Effector memory CD8-positive, alpha-beta T cell (primary cell): ENCODE results near the gene PHF21A.

Source experiments
- ATAC-seq: fragments of 150-1000 bp; cut with Tn5 transposase; replicated peaks from 2 replicates; pipeline ENCODE4 v1.10.0; 2021; ENCODE audit warnings: mild to moderate bottlenecking, moderate library complexity
- DNase-seq, 3 experiments: peaks; one replicate each; pipeline ENCODE4 v3.0.0; 2021
- H3K27ac Mint-ChIP-seq, 2 donors: one replicate each; pipeline ENCODE4 v1.8.0; 2022; ENCODE audit warnings: mild to moderate bottlenecking in 2 of 2, mixed read lengths in 2 of 2, moderate library complexity in 2 of 2
- H3K27me3 Mint-ChIP-seq, 2 donors: one replicate each; pipeline ENCODE4 v1.8.0; 2022; ENCODE audit warnings: mixed read lengths in 2 of 2
- H3K36me3 Mint-ChIP-seq: one replicate; pipeline ENCODE4 v1.8.0; 2022; ENCODE audit warnings: mild to moderate bottlenecking, moderate library complexity, mixed read lengths; ENCODE audit not compliant: insufficient read depth
- H3K4me1 Mint-ChIP-seq, 2 donors: one replicate each; pipeline ENCODE4 v1.8.0; 2022; ENCODE audit warnings: low read depth in 2 of 2, mixed read lengths in 2 of 2
- H3K4me3 Mint-ChIP-seq, 2 donors: one replicate each; pipeline ENCODE4 v1.8.0; 2022; ENCODE audit warnings: mild to moderate bottlenecking in 2 of 2, mixed read lengths in 2 of 2, moderate library complexity in 2 of 2
- H3K9me3 Mint-ChIP-seq, 2 donors: one replicate each; pipeline ENCODE4 v1.8.0; 2022; ENCODE audit warnings: mixed read lengths in 2 of 2

The PHF21A gene

GRCh38 chr11:46057489-46057888 lies 63.8 kb downstream of the PHF21A start:
- Mint-ChIP-seq H3K4me1 (peaks cover 6 to 18% of the 10 kb centered on the region in 2 donors), H3K27me3 (no peaks in the 10 kb centered on the region), H3K9me3 (no peaks in the 10 kb centered on the region), H3K36me3 (no peaks in the 10 kb centered on the region), H3K4me3 (no peak overlapping the region), H3K27ac (no peak overlapping the region)
- DNase-seq (no peak), ATAC-seq (no peak)

GRCh38 chr11:46055371-46055770 lies 65.9 kb downstream of the PHF21A start:
- Mint-ChIP-seq H3K27me3 (no peaks in the 10 kb centered on the region), H3K9me3 (no peaks in the 10 kb centered on the region), H3K4me1 (peaks cover 6 to 20% of the 10 kb centered on the region in 2 donors), H3K27ac (no peak overlapping the region), H3K4me3 (no peak overlapping the region), H3K36me3 (no peaks in the 10 kb centered on the region)
- DNase-seq, result no peak
- no peak for ATAC-seq

GRCh38 chr11:46051102-46051501 lies 70.2 kb downstream of the PHF21A start:
- Mint-ChIP-seq H3K36me3 (peaks cover 11% of the 10 kb centered on the region), H3K27ac (peak overlapping the region in 1 of 2 donors; percentile 45), H3K27me3 (no peaks in the 10 kb centered on the region), H3K4me3 (no peak overlapping the region), H3K4me1 (peaks cover 15 to 28% of the 10 kb centered on the region in 2 donors), H3K9me3 (no peaks in the 10 kb centered on the region)
- ATAC-seq, result no peak
- no peak for DNase-seq

- Mint-ChIP-seq H3K4me1 (peaks cover 16 to 28% of the 10 kb centered on the region in 2 donors), H3K36me3 (peaks cover 11% of the 10 kb centered on the region)
These were observed 70.6 kb downstream of the PHF21A start for GRCh38 chr11:46050662-46051061.

GRCh38 chr11:46050003-46050461 lies 71.2 kb downstream of the PHF21A start:
- Mint-ChIP-seq H3K27ac (no peak overlapping the region), H3K27me3 (no peaks in the 10 kb centered on the region), H3K4me3 (no peak overlapping the region), H3K9me3 (no peaks in the 10 kb centered on the region), H3K36me3 (peaks cover 11% of the 10 kb centered on the region), H3K4me1 (peaks cover 16 to 31% of the 10 kb centered on the region in 2 donors)
- ATAC-seq, result no peak
- no peak for DNase-seq

More at GRCh38 chr11:46050662-46051061, 70.6 kb downstream of the PHF21A start:
- ATAC-seq, result no peak
- DNase-seq, result no peak
- no peak overlapping the region for H3K27ac Mint-ChIP-seq
- H3K4me3 Mint-ChIP-seq, result no peak overlapping the region
- H3K9me3 Mint-ChIP-seq, result no peaks in the 10 kb centered on the region
- no peaks in the 10 kb centered on the region for H3K27me3 Mint-ChIP-seq

GRCh38 chr11:46049325-46049897 lies 71.8 kb downstream of the PHF21A start:
- Mint-ChIP-seq H3K4me1 (peaks cover 16 to 36% of the 10 kb centered on the region in 2 donors), H3K4me3 (no peak overlapping the region), H3K27ac (peak overlapping the region in 1 of 2 donors; percentile 52), H3K27me3 (no peaks in the 10 kb centered on the region), H3K9me3 (no peaks in the 10 kb centered on the region), H3K36me3 (peaks cover 11% of the 10 kb centered on the region)
- ATAC-seq, result no peak
- no peak for DNase-seq

GRCh38 chr11:46048198-46048597 lies 73.1 kb downstream of the PHF21A start:
- Mint-ChIP-seq H3K36me3 (peaks cover 11% of the 10 kb centered on the region), H3K4me1 (peaks cover 16 to 40% of the 10 kb centered on the region in 2 donors), H3K9me3 (no peaks in the 10 kb centered on the region), H3K27ac (no peak overlapping the region), H3K27me3 (no peaks in the 10 kb centered on the region), H3K4me3 (no peak overlapping the region)
- DNase-seq, result no peak
- ATAC-seq, result no peak

GRCh38 chr11:46047520-46047919 lies 73.7 kb downstream of the PHF21A start:
- DNase-seq, result no peak
- Mint-ChIP-seq H3K36me3 (peaks cover 11% of the 10 kb centered on the region), H3K4me1 (peaks cover 18 to 41% of the 10 kb centered on the region in 2 donors), H3K27me3 (no peaks in the 10 kb centered on the region), H3K27ac (no peak overlapping the region), H3K4me3 (no peak overlapping the region), H3K9me3 (no peaks in the 10 kb centered on the region)
- ATAC-seq, result no peak

GRCh38 chr11:46045811-46046210 lies 75.4 kb downstream of the PHF21A start:
- H3K9me3 Mint-ChIP-seq, result no peaks in the 10 kb centered on the region
- H3K27ac Mint-ChIP-seq, result no peak overlapping the region
- H3K36me3 Mint-ChIP-seq, result peaks cover 11% of the 10 kb centered on the region
- no peaks in the 10 kb centered on the region for H3K27me3 Mint-ChIP-seq
- no peak overlapping the region for H3K4me3 Mint-ChIP-seq
- no peak for DNase-seq
- ATAC-seq, result no peak
- H3K4me1 Mint-ChIP-seq, result peaks cover 20 to 33% of the 10 kb centered on the region in 2 donors

- Mint-ChIP-seq H3K4me3 (no peak overlapping the region), H3K4me1 (peaks cover 23 to 38% of the 10 kb centered on the region in 2 donors), H3K27ac (peak overlapping the region; percentile 12 to 63), H3K27me3 (no peaks in the 10 kb centered on the region), H3K36me3 (peaks cover 11% of the 10 kb centered on the region), H3K9me3 (no peaks in the 10 kb centered on the region)
- DNase-seq (no peak), ATAC-seq (no peak)
These were observed 76.7 kb downstream of the PHF21A start for GRCh38 chr11:46044601-46045000.

- ATAC-seq, result no peak
- Mint-ChIP-seq H3K4me3 (no peak overlapping the region), H3K27me3 (no peaks in the 10 kb centered on the region), H3K36me3 (no peaks in the 10 kb centered on the region), H3K4me1 (peaks cover 11 to 37% of the 10 kb centered on the region in 2 donors), H3K9me3 (no peaks in the 10 kb centered on the region), H3K27ac (peak overlapping the region; percentile 31 to 41)
- DNase-seq, result no peak
These were observed 81.3 kb downstream of the PHF21A start for GRCh38 chr11:46039990-46040389.

GRCh38 chr11:46038529-46038928 lies 82.7 kb downstream of the PHF21A start:
- peaks cover 11 to 29% of the 10 kb centered on the region in 2 donors for H3K4me1 Mint-ChIP-seq

GRCh38 chr11:46036969-46037368 lies 84.3 kb downstream of the PHF21A start:
- Mint-ChIP-seq H3K4me1 (peaks cover 9 to 25% of the 10 kb centered on the region in 2 donors), H3K9me3 (no peaks in the 10 kb centered on the region), H3K36me3 (no peaks in the 10 kb centered on the region), H3K27ac (no peak overlapping the region), H3K4me3 (no peak overlapping the region), H3K27me3 (no peaks in the 10 kb centered on the region)
- DNase-seq, result no peak
- no peak for ATAC-seq

More at GRCh38 chr11:46038529-46038928, 82.7 kb downstream of the PHF21A start:
- Mint-ChIP-seq H3K9me3 (no peaks in the 10 kb centered on the region), H3K4me3 (no peak overlapping the region), H3K36me3 (no peaks in the 10 kb centered on the region), H3K27ac (no peak overlapping the region), H3K27me3 (no peaks in the 10 kb centered on the region)
- ATAC-seq (no peak), DNase-seq (no peak)

GRCh38 chr11:46036009-46036408 lies 85.2 kb downstream of the PHF21A start:
- DNase-seq, result no peak
- ATAC-seq, result no peak
- H3K9me3 Mint-ChIP-seq, result no peaks in the 10 kb centered on the region
- H3K4me3 Mint-ChIP-seq, result no peak overlapping the region
- H3K27ac Mint-ChIP-seq, result no peak overlapping the region
- H3K36me3 Mint-ChIP-seq, result no peaks in the 10 kb centered on the region
- H3K27me3 Mint-ChIP-seq, result no peaks in the 10 kb centered on the region
- H3K4me1 Mint-ChIP-seq, result peaks cover 6 to 30% of the 10 kb centered on the region in 2 donors
